ENCODE measurements around the gene TBC1D10A.
A peak's percentile ranks its signal among the peaks of the same experiment; 100 is the strongest.

TBC1D10A gene

GRCh38 chr22:30265823-30266444, 60.8 kb downstream of the TBC1D10A start:
- no peak for DNase-seq (ENCODE audit: low read depth)
- no peak overlapping the region for H3K4me3 ChIP-seq (ENCODE audit: low read length)
- TF ChIP-seq CTCF (conservative IDR thresholded peaks at IDR 0.05; ENCODE audit: low read length), result no peak

- no peak for DNase-seq (ENCODE audit: low read depth)
- TF ChIP-seq CTCF (conservative IDR thresholded peaks at IDR 0.05; ENCODE audit: low read length), result no peak
- no peak overlapping the region for H3K4me3 ChIP-seq (ENCODE audit: low read length)
Observed at GRCh38 chr22:30265131-30265720, 61.5 kb downstream of the TBC1D10A start.

- DNase-seq (ENCODE audit: low read depth), result no peak
- TF ChIP-seq CTCF (conservative IDR thresholded peaks at IDR 0.05; ENCODE audit: low read length), result no peak
- no peak overlapping the region for H3K4me3 ChIP-seq (ENCODE audit: low read length)
Observed at GRCh38 chr22:30263883-30264282, 62.9 kb downstream of the TBC1D10A start.

- TF ChIP-seq CTCF (conservative IDR thresholded peaks at IDR 0.05; ENCODE audit: low read length), result peak; percentile 90
- DNase-seq (ENCODE audit: low read depth), result peak; percentile 41
- peak overlapping the region; percentile 35; the same call in 1 of the 2 replicates for H3K4me3 ChIP-seq (ENCODE audit: low read length)
Observed at GRCh38 chr22:30262917-30263741, 63.6 kb downstream of the TBC1D10A start.

- no peak overlapping the region for H3K4me3 ChIP-seq (ENCODE audit: low read length)
- DNase-seq (ENCODE audit: low read depth), result no peak
- TF ChIP-seq CTCF (conservative IDR thresholded peaks at IDR 0.05; ENCODE audit: low read length), result no peak
Observed at GRCh38 chr22:30262112-30262511, 64.6 kb downstream of the TBC1D10A start.

- no peak overlapping the region for H3K4me3 ChIP-seq (ENCODE audit: low read length)
- TF ChIP-seq CTCF (conservative IDR thresholded peaks at IDR 0.05; ENCODE audit: low read length), result no peak
- DNase-seq (ENCODE audit: low read depth), result peak; percentile 19
Observed at GRCh38 chr22:30261134-30261533, 65.6 kb downstream of the TBC1D10A start.
